B cell (primary cell): ENCODE measurements around the gene LBH.

Experiments
- EZH2 ChIP-seq: IDR thresholded peaks from 2 replicates; pipeline ENCODE4 v1.6.1; 2012; ENCODE audit warnings: borderline replicate concordance, low read depth, mild to moderate bottlenecking, moderate library complexity, low read length; ENCODE audit not compliant: insufficient read depth, poor library complexity, severe bottlenecking
- TF ChIP-seq, protein P1 (sequence below): fragments of 200-600 bp; IDR thresholded peaks from one replicate; pipeline ENCODE4 v1.8.0; 2022; ENCODE audit warnings: antibody characterized with exemption, mild to moderate bottlenecking

DNA sequence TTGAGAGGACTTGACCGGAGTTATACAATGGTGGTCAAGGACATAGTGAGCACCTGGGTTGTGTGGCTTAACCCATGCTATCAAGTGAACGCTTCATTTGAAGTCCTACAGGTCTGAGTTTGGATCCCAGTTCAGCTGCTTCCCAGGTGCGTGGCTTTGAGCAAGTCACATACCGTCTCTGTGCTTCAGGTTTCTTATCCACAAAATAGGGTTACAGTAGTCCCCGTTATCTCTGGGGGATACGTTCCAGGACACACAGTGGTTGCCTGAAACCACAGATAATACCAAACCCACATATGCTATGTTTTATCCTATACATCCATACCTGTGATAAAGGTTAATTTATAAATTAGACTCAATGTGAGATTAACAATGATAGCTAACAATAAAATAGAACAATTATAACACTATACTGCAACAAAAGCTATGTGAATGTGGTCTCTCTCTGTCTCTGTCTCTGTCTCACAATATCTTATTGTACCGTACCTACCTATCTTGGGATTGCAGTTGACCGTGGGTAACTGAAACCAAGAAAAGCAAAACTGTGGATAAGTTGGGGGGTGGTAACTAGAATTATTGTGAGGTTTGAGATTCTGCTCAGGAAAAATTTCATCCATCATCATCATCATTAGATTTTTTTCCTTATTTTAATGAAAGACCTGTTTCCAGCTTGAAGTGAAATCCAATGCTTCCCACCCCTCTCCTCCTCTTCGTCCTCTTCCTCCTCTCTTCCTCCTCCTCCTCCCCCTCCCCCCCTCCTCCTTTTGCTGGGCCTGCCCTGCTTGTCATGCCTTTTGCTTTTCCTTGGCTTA lies 22.7 kb downstream of the LBH start:
- TF ChIP-seq, protein P1, sequence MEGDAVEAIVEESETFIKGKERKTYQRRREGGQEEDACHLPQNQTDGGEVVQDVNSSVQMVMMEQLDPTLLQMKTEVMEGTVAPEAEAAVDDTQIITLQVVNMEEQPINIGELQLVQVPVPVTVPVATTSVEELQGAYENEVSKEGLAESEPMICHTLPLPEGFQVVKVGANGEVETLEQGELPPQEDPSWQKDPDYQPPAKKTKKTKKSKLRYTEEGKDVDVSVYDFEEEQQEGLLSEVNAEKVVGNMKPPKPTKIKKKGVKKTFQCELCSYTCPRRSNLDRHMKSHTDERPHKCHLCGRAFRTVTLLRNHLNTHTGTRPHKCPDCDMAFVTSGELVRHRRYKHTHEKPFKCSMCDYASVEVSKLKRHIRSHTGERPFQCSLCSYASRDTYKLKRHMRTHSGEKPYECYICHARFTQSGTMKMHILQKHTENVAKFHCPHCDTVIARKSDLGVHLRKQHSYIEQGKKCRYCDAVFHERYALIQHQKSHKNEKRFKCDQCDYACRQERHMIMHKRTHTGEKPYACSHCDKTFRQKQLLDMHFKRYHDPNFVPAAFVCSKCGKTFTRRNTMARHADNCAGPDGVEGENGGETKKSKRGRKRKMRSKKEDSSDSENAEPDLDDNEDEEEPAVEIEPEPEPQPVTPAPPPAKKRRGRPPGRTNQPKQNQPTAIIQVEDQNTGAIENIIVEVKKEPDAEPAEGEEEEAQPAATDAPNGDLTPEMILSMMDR: no peak
- no peak for TF ChIP-seq EZH2
